Type B pancreatic cell (in vitro differentiated cells): ENCODE data around the gene DDIT4. TPM values are rescaled to one million over a fixed set of nuclear protein-coding genes. Genes with fewer than 3 reads are reported as not detected.

ENCODE experiments used
- DNase-seq: peaks from one replicate; pipeline ENCODE4 v3.0.0; 2021; ENCODE audit warnings: mixed read lengths; ENCODE audit not compliant: unreplicated experiment; ENCODE audit errors: extremely low spot score
- H3K27ac Mint-ChIP-seq: 2 replicates; pipeline ENCODE4 v1.8.0; 2021; ENCODE audit warnings: mild to moderate bottlenecking, mixed read lengths
- H3K27me3 Mint-ChIP-seq: 2 replicates; pipeline ENCODE4 v1.8.0; 2021; ENCODE audit warnings: mixed read lengths
- H3K36me3 Mint-ChIP-seq: 2 replicates; pipeline ENCODE4 v1.8.0; 2021; ENCODE audit warnings: mixed read lengths
- H3K4me1 Mint-ChIP-seq: one replicate; pipeline ENCODE4 v1.8.0; 2021; ENCODE audit warnings: mixed read lengths; ENCODE audit not compliant: unreplicated experiment
- H3K4me3 Mint-ChIP-seq: 2 replicates; pipeline ENCODE4 v1.8.0; 2021; ENCODE audit warnings: mild to moderate bottlenecking, mixed read lengths
- H3K9me3 Mint-ChIP-seq: 2 replicates; pipeline ENCODE4 v1.8.0; 2021; ENCODE audit warnings: mixed read lengths
- total RNA-seq: library from RNA; stranded (reverse); gene quantifications from 2 replicates; pipeline ENCODE4 v1.2.1, GENCODE V29; 2021; ENCODE audit warnings: low replicate concordance
- TF ChIP-seq, protein P1 (sequence below): fragments of 200-600 bp; sonication (generic); conservative IDR thresholded peaks from 2 replicates; pipeline ENCODE4 v1.5.0; 2021; ENCODE audit warnings: antibody characterized with exemption, mild to moderate bottlenecking

The DDIT4 gene
- total RNA-seq, 1 donor from 2014 or later, result 95.9 TPM

DNA sequence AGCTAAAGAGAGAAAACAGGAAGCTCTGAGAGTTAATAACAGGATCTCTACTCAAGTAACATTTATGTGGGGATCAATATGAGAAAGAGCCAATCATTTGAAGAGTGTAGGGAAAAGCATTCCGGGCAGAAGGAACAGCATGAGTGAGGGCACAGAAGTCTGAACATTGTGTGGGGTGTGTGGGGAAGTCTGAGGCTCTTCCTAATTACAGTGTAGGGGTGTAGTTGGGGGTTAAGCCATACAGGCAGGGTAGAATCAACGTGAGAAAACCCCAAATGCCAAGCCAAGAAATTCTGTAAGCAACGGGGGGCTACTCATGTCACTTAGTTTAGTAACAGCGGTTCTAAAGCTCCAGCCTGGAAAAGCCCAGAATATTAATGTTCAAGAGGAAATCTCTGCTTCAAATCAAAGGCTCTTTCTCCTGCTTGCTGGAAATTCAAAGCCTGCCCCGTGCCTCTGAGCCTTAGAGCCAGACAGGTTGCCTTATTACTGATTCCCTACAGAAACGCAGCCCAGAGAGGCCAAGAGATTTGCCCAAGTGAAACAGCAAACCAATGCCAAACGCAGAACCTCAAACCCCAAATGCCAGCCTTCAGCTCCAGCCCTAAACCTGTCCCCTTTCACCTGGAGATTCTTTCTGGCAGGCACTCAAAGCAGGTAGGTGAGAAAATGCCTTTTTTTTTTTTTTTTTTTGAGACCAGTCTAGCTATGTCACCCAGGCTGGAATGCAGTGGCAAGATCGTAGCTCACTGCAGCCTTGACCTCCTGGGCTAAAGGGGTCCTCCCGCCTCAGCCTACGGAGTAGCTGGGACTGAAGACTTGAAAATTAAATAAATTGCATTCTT lies 44.9 kb downstream of the DDIT4 start:
- Mint-ChIP-seq H3K4me3 (peak overlapping the region; percentile 74), H3K9me3 (no peaks in the 10 kb centered on the region), H3K27me3 (peaks cover 2% of the 10 kb centered on the region), H3K4me1 (peaks cover 32% of the 10 kb centered on the region), H3K36me3 (no peaks in the 10 kb centered on the region), H3K27ac (peak overlapping the region; percentile 55)
- TF ChIP-seq, protein P1, sequence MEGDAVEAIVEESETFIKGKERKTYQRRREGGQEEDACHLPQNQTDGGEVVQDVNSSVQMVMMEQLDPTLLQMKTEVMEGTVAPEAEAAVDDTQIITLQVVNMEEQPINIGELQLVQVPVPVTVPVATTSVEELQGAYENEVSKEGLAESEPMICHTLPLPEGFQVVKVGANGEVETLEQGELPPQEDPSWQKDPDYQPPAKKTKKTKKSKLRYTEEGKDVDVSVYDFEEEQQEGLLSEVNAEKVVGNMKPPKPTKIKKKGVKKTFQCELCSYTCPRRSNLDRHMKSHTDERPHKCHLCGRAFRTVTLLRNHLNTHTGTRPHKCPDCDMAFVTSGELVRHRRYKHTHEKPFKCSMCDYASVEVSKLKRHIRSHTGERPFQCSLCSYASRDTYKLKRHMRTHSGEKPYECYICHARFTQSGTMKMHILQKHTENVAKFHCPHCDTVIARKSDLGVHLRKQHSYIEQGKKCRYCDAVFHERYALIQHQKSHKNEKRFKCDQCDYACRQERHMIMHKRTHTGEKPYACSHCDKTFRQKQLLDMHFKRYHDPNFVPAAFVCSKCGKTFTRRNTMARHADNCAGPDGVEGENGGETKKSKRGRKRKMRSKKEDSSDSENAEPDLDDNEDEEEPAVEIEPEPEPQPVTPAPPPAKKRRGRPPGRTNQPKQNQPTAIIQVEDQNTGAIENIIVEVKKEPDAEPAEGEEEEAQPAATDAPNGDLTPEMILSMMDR, result no peak
- no peak for DNase-seq

DNA sequence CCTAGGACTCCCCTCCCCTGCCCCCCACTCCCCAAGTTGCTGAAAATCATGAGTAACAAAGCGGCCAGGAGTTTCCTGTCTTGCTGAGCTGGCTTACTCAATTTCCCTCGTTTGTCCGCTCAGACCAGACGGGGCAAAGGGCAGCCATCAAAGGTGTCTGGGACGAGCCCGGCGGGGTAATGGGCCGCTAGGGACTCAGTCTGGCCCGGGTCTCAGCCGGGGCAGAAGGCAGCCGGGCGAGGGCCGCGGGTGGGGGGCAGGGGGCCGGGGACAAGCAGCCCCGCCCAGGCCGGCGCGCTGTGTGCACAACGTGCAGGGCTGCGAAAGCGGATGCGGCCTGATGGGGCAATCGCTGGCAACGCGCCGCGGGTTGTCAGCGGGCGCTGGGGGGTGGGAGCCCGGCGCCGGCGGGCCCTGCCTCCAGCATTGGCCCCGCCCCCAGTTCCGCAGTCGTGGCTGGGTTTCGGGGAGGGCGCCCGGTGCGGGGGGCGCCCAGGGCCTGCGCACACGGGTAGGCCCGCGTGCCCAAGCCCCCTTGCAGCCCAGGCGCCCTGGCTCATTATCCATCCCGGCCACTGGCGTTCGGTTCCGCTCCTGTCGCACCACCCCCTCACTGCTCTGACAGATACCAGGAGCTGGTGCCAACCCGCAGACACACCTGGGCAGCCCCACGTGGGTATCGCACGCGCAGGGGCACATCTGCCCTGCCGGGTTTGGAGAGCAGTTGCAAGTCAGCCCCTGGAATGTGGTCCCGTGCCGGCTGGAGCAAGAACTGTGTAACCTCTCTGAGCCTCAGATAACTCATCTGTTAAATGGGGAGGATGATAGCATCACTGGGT lies 45.9 kb downstream of the DDIT4 start:
- Mint-ChIP-seq H3K4me3 (peak overlapping the region; percentile 81), H3K9me3 (no peaks in the 10 kb centered on the region), H3K27ac (peak overlapping the region; percentile 92), H3K27me3 (peaks cover 2% of the 10 kb centered on the region), H3K4me1 (peaks cover 37% of the 10 kb centered on the region), H3K36me3 (no peaks in the 10 kb centered on the region)
- DNase-seq, result peak; percentile 83
- TF ChIP-seq, protein P1, result peak; percentile 34

DNA sequence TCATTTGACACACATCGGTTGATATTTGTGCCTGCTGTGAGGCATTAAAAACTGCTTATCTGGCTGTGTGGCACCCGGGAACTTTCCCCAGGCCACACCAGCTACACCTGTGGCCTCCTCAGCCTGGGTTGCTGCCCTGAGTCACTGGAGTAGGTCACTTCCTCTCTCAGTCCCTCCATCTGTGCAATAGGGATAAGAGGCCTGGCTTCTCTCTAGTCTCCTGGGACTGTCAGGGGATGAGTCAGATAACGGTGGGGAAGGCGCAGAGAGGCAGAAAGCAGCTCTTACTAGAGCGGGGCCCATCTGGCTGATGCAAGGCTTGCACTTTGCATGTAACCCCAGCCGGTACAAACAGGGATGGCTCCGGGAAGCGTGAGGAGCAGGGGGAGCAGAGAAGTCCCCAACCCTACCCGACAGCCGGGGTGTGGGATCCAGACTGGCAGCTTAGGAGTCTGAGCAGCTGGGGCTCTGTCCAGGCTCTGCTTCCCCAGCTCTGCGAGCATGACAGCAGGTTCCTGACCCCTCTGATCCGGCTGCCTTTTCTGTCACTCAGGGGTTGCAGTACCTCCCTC lies 47.0 kb downstream of the DDIT4 start:
- peak overlapping the region; percentile 81 for H3K4me3 Mint-ChIP-seq
- peaks cover 37% of the 10 kb centered on the region for H3K4me1 Mint-ChIP-seq
- peaks cover 2% of the 10 kb centered on the region for H3K27me3 Mint-ChIP-seq
- no peaks in the 10 kb centered on the region for H3K36me3 Mint-ChIP-seq
- no peak for DNase-seq
- no peaks in the 10 kb centered on the region for H3K9me3 Mint-ChIP-seq
- peak overlapping the region; percentile 92 for H3K27ac Mint-ChIP-seq
- TF ChIP-seq, protein P1, result no peak

DNA sequence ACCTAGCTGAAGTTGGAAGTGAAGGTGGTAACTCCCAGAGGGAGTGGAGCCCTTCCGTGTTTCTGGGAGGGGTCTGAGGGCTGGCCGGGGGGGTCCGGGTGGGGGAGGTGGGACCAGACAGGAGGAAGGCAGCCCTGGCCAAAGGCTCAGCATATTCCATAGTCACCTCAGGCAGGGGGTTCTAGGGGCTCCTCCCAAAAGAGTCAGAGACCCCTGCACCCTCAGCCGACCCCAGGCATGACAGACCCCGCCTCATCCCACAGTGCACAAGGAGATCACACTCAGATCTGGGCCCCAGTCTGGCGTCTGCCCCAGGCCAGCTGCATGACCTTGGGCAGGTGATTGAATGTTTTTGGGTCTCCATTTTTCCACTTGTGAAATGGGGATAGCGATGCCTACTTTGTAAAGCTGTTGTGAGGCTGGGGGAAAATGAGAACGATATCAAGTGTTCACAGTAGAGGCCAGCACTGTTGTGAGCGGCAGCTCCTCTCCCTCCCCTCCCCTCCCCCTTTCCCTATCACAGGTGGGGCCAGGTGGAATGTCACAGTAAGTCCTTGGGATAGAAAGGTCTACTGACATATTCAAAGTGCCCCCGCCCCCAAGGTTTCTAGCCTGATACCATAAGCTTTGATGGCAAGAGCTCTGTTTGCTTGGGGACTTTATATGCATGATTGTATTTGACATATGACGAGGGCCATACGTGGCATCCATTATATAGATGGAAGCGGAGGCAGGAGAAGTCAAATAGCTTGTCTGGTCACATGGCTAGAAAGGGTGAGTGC lies 47.7 kb downstream of the DDIT4 start:
- Mint-ChIP-seq H3K4me1 (peaks cover 33% of the 10 kb centered on the region), H3K27ac (peak overlapping the region; percentile 92)
- TF ChIP-seq, protein P1, result no peak

DNA sequence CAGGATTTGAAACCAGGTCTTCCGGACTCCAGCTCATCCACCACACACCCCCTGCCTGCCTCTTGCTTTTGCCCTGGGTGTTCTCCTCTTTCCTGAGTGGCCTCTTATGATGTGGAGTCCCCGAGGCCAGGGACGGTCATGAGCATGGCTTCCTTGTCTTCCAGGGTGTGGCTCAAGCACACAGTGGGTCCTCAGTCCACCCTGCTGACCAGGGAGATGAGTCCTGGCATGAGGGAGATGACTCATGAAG lies 48.2 kb downstream of the DDIT4 start:
- TF ChIP-seq, protein P1, result no peak
- DNase-seq, result no peak
- Mint-ChIP-seq H3K36me3 (no peaks in the 10 kb centered on the region), H3K27me3 (peaks cover 2% of the 10 kb centered on the region), H3K4me3 (no peak overlapping the region), H3K9me3 (no peaks in the 10 kb centered on the region), H3K4me1 (peaks cover 38% of the 10 kb centered on the region), H3K27ac (peak overlapping the region; percentile 65)

More for the DNA sequence above, 47.7 kb downstream of the DDIT4 start:
- no peaks in the 10 kb centered on the region for H3K36me3 Mint-ChIP-seq
- DNase-seq, result no peak
- H3K4me3 Mint-ChIP-seq, result no peak overlapping the region
- H3K27me3 Mint-ChIP-seq, result peaks cover 2% of the 10 kb centered on the region
- H3K9me3 Mint-ChIP-seq, result no peaks in the 10 kb centered on the region
